ENCODE results near the gene PPP6R2. TPM values are rescaled to one million over a fixed set of nuclear protein-coding genes. Genes with fewer than 3 reads are reported as not detected.

PPP6R2 gene
- polyA plus RNA-seq, 6 donors from 2014 or later = 11.9 to 28.1 (median 16.2) TPM

GRCh38 chr22:50434849-50435248 lies 91.7 kb downstream of the PPP6R2 start:
- H3K4me1 Mint-ChIP-seq = peaks cover 0 to 5% (median 0%) of the 10 kb centered on the region in 3 donors
- H3K9me3 Mint-ChIP-seq = no peaks in the 10 kb centered on the region
- no peak overlapping the region for H3K4me3 Mint-ChIP-seq
- H3K27me3 Mint-ChIP-seq = no peaks in the 10 kb centered on the region
- no peak for DNase-seq
- peak overlapping the region in 2 of 6 donors; percentile 8 to 64 for H3K27ac Mint-ChIP-seq
- H3K36me3 Mint-ChIP-seq = peaks cover 0 to 16% of the 10 kb centered on the region in 2 donors
- no peak for ATAC-seq (ENCODE audit: low read depth in 2 of 2)

DNA sequence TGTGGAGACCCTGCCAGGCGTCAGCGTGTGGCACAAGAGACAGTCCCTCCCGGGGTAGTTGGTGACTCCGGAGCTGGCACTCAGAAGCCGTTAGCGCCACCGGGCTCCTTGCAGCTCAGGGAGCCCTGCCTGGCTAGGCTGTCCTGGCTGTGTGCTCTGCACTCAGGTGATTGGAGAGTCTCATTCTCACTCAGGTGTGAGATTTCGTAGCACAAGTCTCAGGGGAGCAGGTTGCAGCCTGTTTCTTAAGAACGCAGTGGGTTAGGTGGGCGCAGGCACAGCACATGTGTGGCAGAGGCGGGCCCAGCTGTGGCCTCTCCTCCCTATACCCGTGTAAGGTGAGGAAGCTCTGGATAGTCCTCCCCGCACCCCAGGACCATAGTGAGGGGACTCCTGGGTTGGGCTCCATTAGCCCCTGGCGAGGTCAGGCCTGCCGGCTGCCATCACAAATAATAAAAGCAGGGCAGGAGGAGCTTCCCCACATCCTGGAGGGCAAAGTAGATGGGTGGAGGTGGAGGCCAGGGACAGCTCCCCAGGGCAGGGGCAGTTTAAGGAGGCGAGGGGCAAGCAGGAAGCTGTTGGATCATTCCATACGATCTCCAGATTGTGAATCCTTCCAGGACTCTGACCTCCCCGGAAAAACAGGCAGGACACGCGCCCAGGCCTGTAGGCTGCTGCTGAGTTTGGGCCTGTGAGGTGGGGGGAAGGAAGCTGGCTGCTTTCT lies 92.3 kb downstream of the PPP6R2 start:
- Mint-ChIP-seq H3K36me3 (peaks cover 0 to 16% of the 10 kb centered on the region in 2 donors), H3K9me3 (no peaks in the 10 kb centered on the region), H3K27me3 (no peaks in the 10 kb centered on the region), H3K4me1 (peaks cover 0 to 5% (median 0%) of the 10 kb centered on the region in 3 donors), H3K4me3 (no peak overlapping the region), H3K27ac (peak overlapping the region in 1 of 6 donors; percentile 8)
- DNase-seq (no peak), ATAC-seq (ENCODE audit: low read depth in 2 of 2) (no peak)

- H3K36me3 Mint-ChIP-seq = peaks cover 0 to 15% of the 10 kb centered on the region in 2 donors
These were observed 93.1 kb downstream of the PPP6R2 start for GRCh38 chr22:50436015-50436830.

GRCh38 chr22:50436841-50437341 lies 93.8 kb downstream of the PPP6R2 start:
- Mint-ChIP-seq H3K27me3 (no peaks in the 10 kb centered on the region), H3K4me1 (peaks cover 0 to 4% (median 0%) of the 10 kb centered on the region in 3 donors), H3K36me3 (peaks cover 0 to 9% of the 10 kb centered on the region in 2 donors), H3K27ac (peak overlapping the region in 1 of 6 donors; percentile 47), H3K4me3 (no peak overlapping the region), H3K9me3 (no peaks in the 10 kb centered on the region)
- ATAC-seq (ENCODE audit: low read depth in 2 of 2) = no peak
- DNase-seq = no peak

More at GRCh38 chr22:50436015-50436830, 93.1 kb downstream of the PPP6R2 start:
- no peak overlapping the region for H3K27ac Mint-ChIP-seq
- H3K27me3 Mint-ChIP-seq = no peaks in the 10 kb centered on the region
- no peak for DNase-seq
- peaks cover 0 to 5% (median 0%) of the 10 kb centered on the region in 3 donors for H3K4me1 Mint-ChIP-seq
- no peaks in the 10 kb centered on the region for H3K9me3 Mint-ChIP-seq
- no peak for ATAC-seq (ENCODE audit: low read depth in 2 of 2)
- H3K4me3 Mint-ChIP-seq = no peak overlapping the region

DNA sequence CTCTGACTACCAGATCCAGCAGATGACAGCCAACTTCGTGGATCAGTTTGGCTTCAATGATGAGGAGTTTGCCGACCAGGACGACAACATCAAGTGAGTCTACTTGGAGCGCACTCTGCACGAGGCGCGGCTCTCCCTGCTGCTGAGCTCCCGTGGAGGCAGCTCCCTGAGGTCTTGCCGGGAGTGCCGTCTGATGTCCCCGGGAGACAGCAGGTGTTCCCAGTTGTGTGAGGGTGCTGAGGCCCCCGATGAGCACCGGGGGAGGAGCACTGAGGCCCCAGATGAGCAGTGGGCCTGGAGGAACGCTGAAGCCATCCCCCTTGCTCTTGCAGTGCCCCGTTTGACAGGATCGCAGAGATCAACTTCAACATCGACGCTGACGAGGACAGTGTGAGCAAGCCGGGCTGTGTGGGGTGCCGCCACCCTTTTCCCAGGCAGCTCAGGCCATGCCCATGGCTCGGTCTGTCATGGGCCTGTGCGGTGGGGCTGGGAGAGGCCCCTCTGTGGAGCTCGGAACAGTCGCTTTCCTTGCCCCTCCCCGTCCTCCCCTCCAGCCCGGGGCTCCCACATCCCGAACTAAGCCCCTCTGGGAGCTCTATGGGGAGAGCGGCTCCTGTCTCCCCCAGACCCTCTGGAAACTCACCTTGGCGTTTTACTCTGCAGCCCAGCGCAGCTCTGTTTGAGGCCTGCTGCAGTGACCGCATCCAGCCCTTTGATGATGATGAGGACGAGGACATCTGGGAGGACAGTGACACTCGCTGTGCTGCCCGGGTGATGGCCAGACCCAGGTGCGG lies 94.6 kb downstream of the PPP6R2 start:
- no peak overlapping the region for H3K4me3 Mint-ChIP-seq
- no peak for ATAC-seq (ENCODE audit: low read depth in 2 of 2)
- no peaks in the 10 kb centered on the region for H3K27me3 Mint-ChIP-seq
- DNase-seq = no peak
- H3K27ac Mint-ChIP-seq = no peak overlapping the region
- H3K9me3 Mint-ChIP-seq = no peaks in the 10 kb centered on the region
- H3K4me1 Mint-ChIP-seq = peaks cover 0 to 4% (median 0%) of the 10 kb centered on the region in 3 donors
- peaks cover 0 to 7% of the 10 kb centered on the region in 2 donors for H3K36me3 Mint-ChIP-seq

GRCh38 chr22:50438305-50439275 lies 95.5 kb downstream of the PPP6R2 start:
- Mint-ChIP-seq H3K9me3 (no peaks in the 10 kb centered on the region), H3K36me3 (peaks cover 0 to 7% of the 10 kb centered on the region in 2 donors), H3K4me1 (peaks cover 0 to 4% (median 3%) of the 10 kb centered on the region in 3 donors), H3K27me3 (no peaks in the 10 kb centered on the region), H3K4me3 (no peak overlapping the region), H3K27ac (peak overlapping the region in 3 of 6 donors; percentile 16 to 50 (median 39))
- DNase-seq (no peak), ATAC-seq (ENCODE audit: low read depth in 2 of 2) (no peak)

DNA sequence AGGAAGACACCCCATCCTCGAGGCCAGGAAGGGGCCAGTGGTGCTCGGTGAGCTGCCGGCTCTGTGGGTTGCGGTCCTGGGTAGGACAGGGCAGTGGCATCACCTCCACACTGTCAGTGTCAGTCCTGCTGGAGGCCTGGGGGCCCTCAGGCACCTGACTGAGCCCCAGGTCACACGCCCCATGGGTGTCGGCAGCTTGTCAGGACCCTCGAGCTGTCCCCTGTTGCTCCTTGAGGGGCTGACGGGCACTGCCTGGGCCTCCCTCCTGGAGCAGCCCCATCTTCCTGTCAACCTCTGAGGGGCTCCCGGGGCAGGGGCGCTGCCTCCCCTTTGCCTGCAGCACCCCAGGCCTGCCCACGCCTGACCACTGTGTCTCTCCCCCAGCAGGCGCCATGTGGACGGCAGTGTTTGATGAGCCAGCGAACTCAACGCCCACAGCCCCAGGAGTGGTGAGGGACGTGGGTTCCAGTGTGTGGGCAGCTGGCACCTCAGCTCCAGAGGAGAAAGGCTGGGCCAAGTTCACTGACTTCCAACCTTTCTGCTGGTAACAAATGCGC lies 96.3 kb downstream of the PPP6R2 start:
- H3K4me3 Mint-ChIP-seq = no peak overlapping the region
- ATAC-seq (ENCODE audit: low read depth in 2 of 2) (no peak), DNase-seq (no peak)
- H3K9me3 Mint-ChIP-seq = no peaks in the 10 kb centered on the region
- no peaks in the 10 kb centered on the region for H3K27me3 Mint-ChIP-seq
- peak overlapping the region in 1 of 6 donors; percentile 34 for H3K27ac Mint-ChIP-seq
- H3K36me3 Mint-ChIP-seq = peaks cover 0 to 7% of the 10 kb centered on the region in 2 donors
- peaks cover 0 to 4% (median 3%) of the 10 kb centered on the region in 3 donors for H3K4me1 Mint-ChIP-seq

DNA sequence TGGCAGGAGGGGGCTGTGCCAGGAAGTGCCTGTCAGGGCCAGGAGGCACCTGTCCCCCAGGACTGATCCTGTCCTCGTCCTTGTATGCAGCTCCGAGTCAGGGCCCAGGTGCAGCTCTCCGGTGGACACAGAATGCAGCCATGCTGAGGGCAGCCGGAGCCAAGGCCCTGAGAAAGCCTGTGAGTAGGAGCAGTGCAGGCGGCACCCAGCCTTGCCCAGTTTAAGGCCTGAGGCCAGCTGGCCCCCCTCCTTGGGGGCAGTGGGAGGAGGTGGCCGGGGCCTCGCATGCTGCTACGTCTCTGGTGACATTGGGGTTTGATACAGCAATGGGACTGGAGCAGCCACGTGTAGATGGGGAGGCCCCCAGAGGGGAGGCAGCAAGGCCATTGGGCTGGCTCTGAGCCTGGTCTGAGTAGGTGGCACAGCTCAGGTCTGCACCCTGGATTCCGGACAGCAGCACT lies 96.8 kb downstream of the PPP6R2 start:
- H3K4me3 Mint-ChIP-seq = no peak overlapping the region
- ATAC-seq (ENCODE audit: low read depth in 2 of 2) (no peak), DNase-seq (no peak)
- peaks cover 0 to 5% (median 4%) of the 10 kb centered on the region in 3 donors for H3K4me1 Mint-ChIP-seq
- peak overlapping the region in 1 of 6 donors; percentile 34 for H3K27ac Mint-ChIP-seq
- H3K9me3 Mint-ChIP-seq = no peaks in the 10 kb centered on the region
- no peaks in the 10 kb centered on the region for H3K27me3 Mint-ChIP-seq
- peaks cover 0 to 5% of the 10 kb centered on the region in 2 donors for H3K36me3 Mint-ChIP-seq

GRCh38 chr22:50440544-50441249 lies 97.6 kb downstream of the PPP6R2 start:
- Mint-ChIP-seq H3K4me1 (peaks cover 1 to 12% (median 10%) of the 10 kb centered on the region in 3 donors), H3K4me3 (no peak overlapping the region), H3K27ac (peak overlapping the region in 2 of 6 donors; percentile 47 to 49), H3K9me3 (no peaks in the 10 kb centered on the region), H3K36me3 (no peaks in the 10 kb centered on the region), H3K27me3 (no peaks in the 10 kb centered on the region)
- DNase-seq (no peak), ATAC-seq (ENCODE audit: low read depth in 2 of 2) (no peak)

GRCh38 chr22:50441428-50441993 lies 98.4 kb downstream of the PPP6R2 start:
- H3K4me1 Mint-ChIP-seq = peaks cover 4 to 14% (median 14%) of the 10 kb centered on the region in 3 donors
- H3K36me3 Mint-ChIP-seq = no peaks in the 10 kb centered on the region
- H3K27me3 Mint-ChIP-seq = no peaks in the 10 kb centered on the region
- DNase-seq (no peak), ATAC-seq (ENCODE audit: low read depth in 2 of 2) (no peak)
- no peak overlapping the region for H3K4me3 Mint-ChIP-seq
- peak overlapping the region in 1 of 6 donors; percentile 49 for H3K27ac Mint-ChIP-seq
- no peaks in the 10 kb centered on the region for H3K9me3 Mint-ChIP-seq

GRCh38 chr22:50443197-50443596 lies 100.1 kb downstream of the PPP6R2 start:
- H3K4me3 Mint-ChIP-seq = no peak overlapping the region
- no peaks in the 10 kb centered on the region for H3K9me3 Mint-ChIP-seq
- H3K36me3 Mint-ChIP-seq = no peaks in the 10 kb centered on the region
- H3K4me1 Mint-ChIP-seq = peaks cover 4 to 14% (median 14%) of the 10 kb centered on the region in 3 donors
- peak overlapping the region in 2 of 6 donors; percentile 42 to 53 for H3K27ac Mint-ChIP-seq
- DNase-seq (no peak), ATAC-seq (ENCODE audit: low read depth in 2 of 2) (no peak)
- H3K27me3 Mint-ChIP-seq = no peaks in the 10 kb centered on the region
